ENCODE results near the gene TRAPPC14.
A peak's percentile ranks its signal among the peaks of the same experiment; 100 is the strongest.

The TRAPPC14 gene

GRCh38 chr7:100124301-100125230, 34.0 kb downstream of the TRAPPC14 start:
- no peak for DNase-seq

- no peak for DNase-seq
Measured at GRCh38 chr7:100122568-100122967, 36.0 kb downstream of the TRAPPC14 start.

- DNase-seq = no peak
Measured at GRCh38 chr7:100122067-100122466, 36.5 kb downstream of the TRAPPC14 start.

- DNase-seq = no peak
Measured at GRCh38 chr7:100120733-100121036, 37.8 kb downstream of the TRAPPC14 start.

- DNase-seq = peak; percentile 62 to 81
Measured at GRCh38 chr7:100119970-100120732, 38.4 kb downstream of the TRAPPC14 start.

GRCh38 chr7:100119072-100119969, 39.2 kb downstream of the TRAPPC14 start, which contains the start of the genes CNPY4 and TAF6:
Gene CNPY4, plus strand, starts transcription at chr7:100119634. Its CDS starts 111 bp downstream, at chr7:100119745.
Gene TAF6, minus strand, starts transcription at chr7:100119358. Its CDS starts 5,149 bp downstream, at chr7:100114209.
- DNase-seq = peak; percentile 94 to 96

- no peak for DNase-seq
Measured at GRCh38 chr7:100118388-100119071, 40.0 kb downstream of the TRAPPC14 start.

- no peak for DNase-seq
Measured at GRCh38 chr7:100115026-100115425, 43.5 kb downstream of the TRAPPC14 start.

GRCh38 chr7:100111914-100112313, 46.6 kb downstream of the TRAPPC14 start:
- DNase-seq = no peak

- no peak for DNase-seq
Measured at GRCh38 chr7:100111156-100111555, 47.4 kb downstream of the TRAPPC14 start.

GRCh38 chr7:100109521-100110163, 48.9 kb downstream of the TRAPPC14 start:
- no peak for DNase-seq

GRCh38 chr7:100107890-100108289, 50.6 kb downstream of the TRAPPC14 start:
- DNase-seq = no peak

- no peak for DNase-seq
Measured at GRCh38 chr7:100107125-100107737, 51.3 kb downstream of the TRAPPC14 start.

- no peak for DNase-seq
Measured at GRCh38 chr7:100106633-100107032, 51.9 kb downstream of the TRAPPC14 start.

GRCh38 chr7:100105534-100105933, 53.0 kb downstream of the TRAPPC14 start:
- DNase-seq = no peak
